ENCODE data around the gene GRIN3A.

DNA sequence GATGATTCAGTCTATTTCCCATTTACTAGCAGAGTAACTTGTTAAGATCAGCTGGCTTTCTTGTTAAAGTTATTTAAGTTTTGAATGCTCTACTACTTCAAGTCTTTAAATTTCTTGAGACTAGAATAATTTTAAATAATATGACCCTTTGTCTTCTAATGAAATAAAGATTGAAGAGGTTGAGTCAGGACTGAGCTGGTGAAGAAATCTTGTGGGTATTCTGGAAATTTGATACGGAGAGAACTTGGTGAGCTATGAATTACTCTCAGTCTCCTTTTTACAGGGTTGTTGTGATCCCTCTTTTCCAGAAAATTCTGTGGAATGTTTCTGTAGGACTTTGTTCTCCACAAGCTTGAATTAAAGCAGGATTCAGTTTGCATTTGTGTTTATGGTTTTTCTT lies 175.5 kb downstream of the GRIN3A start:
- TF ChIP-seq, protein P1, sequence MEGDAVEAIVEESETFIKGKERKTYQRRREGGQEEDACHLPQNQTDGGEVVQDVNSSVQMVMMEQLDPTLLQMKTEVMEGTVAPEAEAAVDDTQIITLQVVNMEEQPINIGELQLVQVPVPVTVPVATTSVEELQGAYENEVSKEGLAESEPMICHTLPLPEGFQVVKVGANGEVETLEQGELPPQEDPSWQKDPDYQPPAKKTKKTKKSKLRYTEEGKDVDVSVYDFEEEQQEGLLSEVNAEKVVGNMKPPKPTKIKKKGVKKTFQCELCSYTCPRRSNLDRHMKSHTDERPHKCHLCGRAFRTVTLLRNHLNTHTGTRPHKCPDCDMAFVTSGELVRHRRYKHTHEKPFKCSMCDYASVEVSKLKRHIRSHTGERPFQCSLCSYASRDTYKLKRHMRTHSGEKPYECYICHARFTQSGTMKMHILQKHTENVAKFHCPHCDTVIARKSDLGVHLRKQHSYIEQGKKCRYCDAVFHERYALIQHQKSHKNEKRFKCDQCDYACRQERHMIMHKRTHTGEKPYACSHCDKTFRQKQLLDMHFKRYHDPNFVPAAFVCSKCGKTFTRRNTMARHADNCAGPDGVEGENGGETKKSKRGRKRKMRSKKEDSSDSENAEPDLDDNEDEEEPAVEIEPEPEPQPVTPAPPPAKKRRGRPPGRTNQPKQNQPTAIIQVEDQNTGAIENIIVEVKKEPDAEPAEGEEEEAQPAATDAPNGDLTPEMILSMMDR (IDR thresholded peaks at IDR 0.05) = no peak
- no peak for TF ChIP-seq EZH2 (IDR thresholded peaks at IDR 0.05)
